Activated CD4-positive, alpha-beta T cell treated with anti-CD3 and anti-CD28 coated beads, Interleukin-2, amount 50 U/mL, for 48 hours (primary cell): ENCODE data around the gene CNTD1.

ENCODE experiments used
- DNase-seq, 2 experiments: peaks; one replicate each; pipeline ENCODE4 v3.0.0-alpha.2; 2020

Gene CNTD1

DNA sequence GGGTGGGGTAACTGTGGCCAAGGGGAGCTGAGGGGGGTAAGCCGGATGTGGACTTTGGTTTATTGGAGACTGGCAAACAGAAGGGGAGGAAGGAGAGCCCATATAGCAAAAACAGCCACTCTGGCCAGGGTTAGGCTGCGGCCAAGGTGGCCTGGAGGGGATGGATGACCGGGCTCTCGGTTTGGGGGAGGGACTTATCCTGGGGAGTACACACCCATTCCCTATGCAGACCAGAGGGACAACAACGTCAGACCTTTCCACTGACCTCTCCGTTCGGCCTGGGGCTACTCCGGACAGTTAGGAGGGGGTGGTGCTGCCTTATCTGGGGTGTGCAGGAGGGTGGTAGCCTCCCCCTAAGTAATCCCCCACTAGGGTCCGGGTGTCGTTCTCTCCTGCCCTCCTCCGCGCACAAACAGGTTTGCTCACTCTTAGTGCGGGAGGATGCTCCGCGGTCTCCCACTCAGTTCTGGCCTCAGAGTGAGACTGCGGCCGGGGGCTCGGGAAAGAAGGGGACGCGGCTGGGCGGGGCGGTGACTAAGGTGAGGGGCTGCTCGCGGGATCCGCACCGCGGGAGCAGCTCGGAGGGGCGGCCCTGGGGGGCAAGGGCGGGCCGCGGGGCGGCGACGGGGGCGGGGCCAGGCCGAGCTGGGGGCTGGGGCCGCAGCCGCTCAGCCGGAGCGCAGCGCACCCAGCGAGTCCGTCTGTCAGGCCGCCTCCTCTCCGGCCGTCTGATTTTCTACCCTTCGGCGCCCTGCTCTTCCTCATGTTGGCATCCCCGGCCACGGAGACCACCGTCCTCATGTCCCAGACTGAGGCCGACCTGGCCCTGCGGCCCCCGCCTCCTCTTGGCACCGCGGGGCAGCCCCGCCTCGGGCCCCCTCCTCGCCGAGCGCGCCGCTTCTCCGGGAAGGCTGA is 18.5 kb upstream of the CNTD1 start, which contains the start of gene WNK4:
Gene WNK4, plus strand, starts transcription at position 675 of the 915 bp plus-strand sequence. Its CDS starts 89 bp downstream, at position 764.
- DNase-seq, result no peak

DNA sequence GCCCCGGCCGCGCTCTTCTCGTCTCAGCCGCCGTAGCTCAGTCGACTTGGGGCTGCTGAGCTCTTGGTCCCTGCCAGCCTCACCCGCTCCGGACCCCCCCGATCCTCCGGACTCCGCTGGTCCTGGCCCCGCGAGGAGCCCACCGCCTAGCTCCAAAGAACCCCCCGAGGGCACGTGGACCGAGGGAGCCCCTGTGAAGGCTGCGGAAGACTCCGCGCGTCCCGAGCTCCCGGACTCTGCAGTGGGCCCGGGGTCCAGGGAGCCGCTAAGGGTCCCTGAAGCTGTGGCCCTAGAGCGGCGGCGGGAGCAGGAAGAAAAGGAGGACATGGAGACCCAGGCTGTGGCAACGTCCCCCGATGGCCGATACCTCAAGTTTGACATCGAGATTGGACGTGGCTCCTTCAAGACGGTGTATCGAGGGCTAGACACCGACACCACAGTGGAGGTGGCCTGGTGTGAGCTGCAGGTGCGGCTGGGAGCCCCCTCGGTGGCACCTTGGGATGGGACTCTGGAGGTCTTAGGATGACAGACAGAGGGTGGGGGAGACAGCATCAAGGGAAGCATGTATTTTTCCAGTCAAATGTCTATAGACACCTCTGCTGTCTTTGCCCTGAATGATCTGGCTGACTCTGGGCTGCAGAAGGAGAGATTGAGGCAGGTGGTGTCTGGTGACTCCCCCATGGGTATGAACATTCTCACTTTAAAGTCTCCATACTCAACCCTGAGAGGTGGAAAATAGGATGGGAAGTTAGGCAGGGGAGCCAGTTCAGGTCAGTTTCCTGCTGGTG is 17.6 kb upstream of the CNTD1 start:
- DNase-seq, result no peak

DNA sequence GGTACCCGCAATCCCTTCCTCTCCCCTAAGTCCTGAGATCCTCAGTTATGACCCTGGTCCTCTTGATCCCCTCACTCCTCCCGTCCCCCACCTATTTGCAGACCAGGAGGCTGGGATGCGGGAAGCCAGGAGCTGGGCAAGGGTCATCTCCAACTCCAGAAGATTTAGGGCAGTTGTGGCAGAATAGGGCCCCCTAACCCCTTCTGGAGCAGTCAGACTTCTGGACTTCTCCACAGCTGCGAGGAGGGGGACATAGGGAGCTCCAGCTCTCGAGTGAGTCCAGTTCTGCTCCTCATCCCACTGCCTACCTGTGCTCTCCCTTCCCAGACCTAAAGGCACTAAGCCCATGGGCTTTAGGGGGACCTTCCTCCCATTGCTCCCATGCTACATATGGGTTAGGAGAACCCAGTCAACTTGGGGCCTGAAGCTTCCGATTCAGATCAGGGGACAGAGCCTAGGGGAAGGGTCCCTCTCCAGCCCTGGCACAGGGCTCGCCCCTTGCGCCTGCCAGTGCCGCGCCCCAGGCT is 17.0 kb upstream of the CNTD1 start:
- DNase-seq, result no peak

DNA sequence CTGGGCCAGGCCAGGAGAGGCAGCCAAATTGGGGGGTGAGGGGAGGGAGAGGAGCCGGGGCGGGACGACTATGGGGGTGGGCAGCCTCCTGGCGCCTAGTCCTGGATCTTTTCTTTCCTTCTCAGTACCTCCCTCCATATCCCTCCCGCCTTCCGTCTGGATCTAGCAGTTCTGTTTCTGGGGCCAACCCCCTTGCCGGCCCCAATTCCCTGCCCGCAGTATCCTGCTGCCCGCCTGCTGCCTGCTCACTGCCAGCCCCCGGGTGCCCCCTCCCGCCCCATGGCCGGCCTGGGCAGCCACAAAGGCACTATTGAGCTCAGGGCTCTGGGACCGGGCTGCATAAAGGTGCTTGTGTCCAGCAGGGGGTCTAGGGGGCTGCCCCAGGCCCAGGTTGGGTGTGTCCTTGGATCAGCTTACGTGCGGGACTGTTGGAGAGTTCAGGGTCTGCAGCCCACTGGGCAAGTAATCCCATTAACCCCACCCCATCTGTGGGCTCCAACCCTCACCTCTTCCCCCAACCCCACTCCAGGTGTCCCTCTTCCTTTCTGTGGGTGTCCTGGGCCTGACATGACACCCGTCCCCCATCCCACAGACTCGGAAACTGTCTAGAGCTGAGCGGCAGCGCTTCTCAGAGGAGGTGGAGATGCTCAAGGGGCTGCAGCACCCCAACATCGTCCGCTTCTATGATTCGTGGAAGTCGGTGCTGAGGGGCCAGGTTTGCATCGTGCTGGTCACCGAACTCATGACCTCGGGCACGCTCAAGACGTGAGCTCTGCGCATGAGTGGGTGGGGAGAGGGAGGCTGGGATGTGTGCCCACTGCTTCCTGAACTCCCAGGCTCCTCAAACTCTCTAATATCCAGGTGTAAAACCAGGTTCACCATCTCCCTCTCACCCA is 16.2 kb upstream of the CNTD1 start:
- DNase-seq, result no peak

DNA sequence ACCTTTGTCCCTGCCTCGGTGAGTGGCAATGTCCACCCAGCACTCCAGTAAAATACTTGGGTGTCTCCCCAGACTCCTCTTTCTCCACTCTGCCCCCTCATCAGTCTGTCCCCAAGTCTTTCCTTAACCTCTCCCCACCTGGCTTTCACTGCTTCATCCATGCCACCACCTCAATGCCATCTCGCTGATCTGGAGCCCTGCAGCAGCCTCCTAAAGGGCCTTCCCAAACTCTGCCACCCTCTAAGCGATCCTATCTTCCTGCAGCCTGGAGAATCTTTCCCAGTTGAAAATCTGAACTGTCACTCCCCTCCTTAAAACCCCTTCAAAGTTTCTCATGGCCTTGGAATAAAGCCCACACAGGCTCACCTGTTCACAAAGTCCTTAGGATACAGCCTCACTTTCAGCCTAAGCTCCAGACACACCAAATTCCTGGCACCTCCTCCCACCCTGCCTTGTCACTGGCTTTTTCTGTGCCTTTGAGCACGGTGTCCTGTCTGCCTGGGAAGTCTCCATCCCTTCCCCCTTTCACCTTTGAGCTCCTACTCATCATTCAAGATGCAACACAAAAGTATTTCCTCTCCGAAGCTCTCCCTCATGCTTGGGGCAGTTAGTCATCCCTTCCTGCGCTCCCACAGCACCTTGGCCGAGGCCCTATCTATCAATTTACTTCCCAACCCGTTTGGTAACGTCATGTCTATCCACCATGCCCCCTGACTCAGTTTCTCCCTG is 15.4 kb upstream of the CNTD1 start:
- DNase-seq, result no peak

DNA sequence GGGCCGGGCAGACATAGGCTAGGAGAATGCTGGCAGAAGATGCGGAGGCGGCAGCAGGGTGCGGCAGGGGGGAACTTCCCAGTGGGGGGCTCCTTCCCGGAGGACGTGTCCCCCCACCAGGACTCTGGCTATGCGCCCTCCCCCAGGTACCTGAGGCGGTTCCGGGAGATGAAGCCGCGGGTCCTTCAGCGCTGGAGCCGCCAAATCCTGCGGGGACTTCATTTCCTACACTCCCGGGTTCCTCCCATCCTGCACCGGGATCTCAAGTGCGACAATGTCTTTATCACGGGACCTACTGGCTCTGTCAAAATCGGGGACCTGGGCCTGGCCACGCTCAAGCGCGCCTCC is 14.9 kb upstream of the CNTD1 start:
- no peak for DNase-seq

DNA sequence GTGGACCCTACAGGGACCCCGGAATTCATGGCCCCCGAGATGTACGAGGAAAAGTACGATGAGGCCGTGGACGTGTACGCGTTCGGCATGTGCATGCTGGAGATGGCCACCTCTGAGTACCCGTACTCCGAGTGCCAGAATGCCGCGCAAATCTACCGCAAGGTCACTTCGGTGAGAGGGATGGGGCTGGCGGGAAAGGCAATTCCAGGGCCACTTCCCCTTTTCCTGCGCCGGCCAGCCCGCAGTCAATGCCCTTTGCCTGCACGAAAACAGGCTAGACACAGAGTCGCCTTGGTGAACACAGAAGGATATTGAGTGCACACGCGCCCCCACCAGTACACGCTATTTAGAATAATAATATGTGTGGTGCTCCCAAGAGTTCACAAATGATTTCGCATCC is 14.3 kb upstream of the CNTD1 start:
- no peak for DNase-seq

DNA sequence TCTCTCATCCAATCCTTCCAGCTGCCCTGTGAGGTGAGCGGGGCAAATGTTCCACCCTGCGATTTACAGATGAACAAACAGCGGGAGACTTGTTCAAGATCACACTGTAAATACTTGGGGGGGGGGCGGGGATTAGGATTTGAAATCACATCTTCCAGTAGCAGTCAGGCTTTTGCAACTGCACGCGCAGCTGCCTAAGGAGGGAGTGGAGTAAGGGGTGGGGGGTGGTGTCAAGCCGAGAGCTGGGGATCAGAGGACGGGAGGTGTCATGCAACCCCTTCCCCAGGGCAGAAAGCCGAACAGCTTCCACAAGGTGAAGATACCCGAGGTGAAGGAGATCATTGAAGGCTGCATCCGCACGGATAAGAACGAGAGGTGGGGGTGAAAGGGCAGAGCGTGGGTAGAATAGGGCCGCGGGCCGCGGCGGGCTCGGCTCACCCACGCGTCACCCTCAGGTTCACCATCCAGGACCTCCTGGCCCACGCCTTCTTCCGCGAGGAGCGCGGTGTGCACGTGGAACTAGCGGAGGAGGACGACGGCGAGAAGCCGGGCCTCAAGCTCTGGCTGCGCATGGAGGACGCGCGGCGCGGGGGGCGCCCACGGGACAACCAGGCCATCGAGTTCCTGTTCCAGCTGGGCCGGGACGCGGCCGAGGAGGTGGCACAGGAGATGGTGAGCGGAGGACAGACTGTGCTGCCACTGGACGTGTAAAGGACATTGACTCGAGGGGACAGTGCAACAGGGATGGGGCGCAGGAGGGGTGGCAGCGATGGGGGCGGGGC is 13.7 kb upstream of the CNTD1 start:
- DNase-seq, result no peak

DNA sequence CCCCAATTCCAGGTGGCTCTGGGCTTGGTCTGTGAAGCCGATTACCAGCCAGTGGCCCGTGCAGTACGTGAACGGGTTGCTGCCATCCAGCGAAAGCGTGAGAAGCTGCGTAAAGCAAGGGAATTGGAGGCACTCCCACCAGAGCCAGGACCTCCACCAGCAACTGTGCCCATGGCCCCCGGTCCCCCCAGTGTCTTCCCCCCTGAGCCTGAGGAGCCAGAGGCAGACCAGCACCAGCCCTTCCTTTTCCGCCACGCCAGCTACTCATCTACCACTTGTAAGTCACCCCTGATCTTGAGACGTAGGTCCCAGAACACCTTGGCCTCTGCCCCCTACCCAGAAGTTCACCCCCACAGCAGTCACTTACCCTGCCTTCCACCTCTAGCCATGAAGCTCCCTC is 11.4 kb upstream of the CNTD1 start:
- no peak for DNase-seq

DNA sequence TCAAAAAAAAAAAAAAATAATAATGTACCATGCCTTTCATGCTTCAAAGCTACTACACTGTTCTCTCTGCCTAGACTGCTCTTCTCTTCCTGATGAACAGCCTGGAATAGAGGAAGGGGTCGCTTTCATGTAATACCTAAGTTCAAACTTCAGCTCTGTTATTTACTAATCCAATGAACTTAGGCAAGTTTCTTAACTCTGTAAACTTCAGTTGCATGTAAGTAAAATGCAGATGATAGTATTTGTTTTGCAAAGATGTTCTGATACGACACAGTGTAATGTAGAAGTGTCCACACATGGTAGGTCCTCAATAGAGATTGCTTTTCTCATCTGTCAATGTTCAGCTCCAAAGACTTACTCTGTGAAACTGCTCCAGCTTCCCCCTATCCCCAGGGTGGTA is 6.7 kb upstream of the CNTD1 start:
- no peak for DNase-seq

DNA sequence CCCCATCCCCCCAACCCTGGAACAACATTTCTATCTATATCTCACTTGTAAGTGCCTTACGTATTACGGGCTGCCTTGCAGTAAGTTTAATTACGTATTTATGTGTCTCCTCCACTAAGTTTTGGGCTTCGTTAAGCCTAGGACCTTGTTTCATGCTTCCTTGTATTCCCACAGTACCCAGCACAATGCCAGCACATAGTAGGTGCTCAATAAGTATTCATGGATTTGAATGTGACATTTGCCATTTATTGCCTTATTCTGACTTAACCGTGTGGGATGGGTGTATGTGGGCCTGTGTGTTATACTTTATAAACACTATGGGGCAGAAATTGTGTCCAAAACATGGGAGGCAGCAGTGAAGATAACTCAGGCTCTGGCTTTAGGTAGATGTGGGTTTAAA is 6.1 kb upstream of the CNTD1 start:
- no peak for DNase-seq

DNA sequence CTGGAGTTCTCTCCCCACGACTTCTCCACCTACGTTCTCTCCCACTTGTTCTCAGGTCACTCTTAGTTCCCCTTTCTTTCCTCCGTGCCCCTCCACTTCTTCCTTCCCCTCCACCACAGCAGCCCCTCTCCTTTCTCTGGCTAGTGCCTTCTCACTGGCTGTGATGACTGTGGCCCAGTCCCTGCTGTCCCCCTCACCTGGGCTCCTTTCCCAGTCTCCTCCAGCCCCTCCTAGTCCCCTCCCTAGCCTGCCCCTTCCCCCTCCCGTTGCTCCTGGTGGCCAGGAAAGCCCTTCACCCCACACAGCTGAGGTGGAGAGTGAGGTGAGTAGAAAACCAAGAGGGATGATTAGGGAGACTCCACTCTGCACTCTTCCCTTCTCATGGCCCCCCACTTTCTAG is 3.6 kb upstream of the CNTD1 start:
- DNase-seq, result no peak

DNA sequence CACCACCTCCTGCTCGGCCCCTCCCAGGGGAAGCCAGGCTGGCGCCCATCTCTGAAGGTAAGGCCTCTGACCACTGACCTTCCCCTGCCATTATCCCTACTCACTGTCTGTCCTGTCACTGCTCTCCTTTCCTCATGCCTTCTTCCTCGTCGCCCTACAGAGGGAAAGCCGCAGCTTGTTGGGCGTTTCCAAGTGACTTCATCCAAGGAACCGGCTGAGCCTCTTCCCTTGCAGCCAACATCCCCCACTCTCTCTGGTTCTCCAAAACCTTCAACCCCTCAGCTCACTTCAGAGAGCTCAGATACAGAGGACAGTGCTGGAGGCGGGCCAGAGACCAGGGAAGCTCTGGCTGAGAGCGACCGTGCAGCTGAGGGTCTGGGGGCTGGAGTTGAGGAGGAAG is 3.2 kb upstream of the CNTD1 start:
- DNase-seq, result no peak

DNA sequence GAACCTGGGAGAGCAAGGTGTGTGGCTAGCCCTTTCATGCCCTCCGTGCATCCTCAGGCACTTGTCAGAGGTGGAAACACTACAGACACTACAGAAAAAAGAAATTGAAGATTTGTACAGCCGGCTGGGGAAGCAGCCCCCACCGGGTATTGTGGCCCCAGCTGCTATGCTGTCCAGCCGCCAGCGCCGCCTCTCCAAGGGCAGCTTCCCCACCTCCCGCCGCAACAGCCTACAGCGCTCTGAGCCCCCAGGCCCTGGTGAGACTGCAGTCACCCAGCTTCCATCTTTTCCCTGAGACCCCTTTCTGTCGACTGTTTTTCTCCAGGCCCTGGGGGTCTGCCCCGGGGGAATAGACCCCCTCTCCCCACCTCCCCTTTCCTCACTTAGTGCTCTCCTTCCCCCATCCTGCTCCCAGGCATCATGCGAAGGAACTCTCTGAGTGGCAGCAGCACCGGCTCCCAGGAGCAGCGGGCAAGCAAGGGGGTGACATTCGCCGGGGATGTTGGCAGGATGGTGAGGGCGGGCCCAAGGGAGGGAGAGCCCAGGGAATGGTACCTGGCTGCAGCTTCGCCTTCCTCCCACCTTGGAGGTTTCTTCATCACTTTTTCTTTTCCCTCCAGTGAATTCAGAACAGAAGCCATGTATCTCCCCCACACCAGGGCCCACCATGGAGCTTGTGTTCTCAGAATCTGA is 2.4 kb upstream of the CNTD1 start:
- DNase-seq, result no peak

DNA sequence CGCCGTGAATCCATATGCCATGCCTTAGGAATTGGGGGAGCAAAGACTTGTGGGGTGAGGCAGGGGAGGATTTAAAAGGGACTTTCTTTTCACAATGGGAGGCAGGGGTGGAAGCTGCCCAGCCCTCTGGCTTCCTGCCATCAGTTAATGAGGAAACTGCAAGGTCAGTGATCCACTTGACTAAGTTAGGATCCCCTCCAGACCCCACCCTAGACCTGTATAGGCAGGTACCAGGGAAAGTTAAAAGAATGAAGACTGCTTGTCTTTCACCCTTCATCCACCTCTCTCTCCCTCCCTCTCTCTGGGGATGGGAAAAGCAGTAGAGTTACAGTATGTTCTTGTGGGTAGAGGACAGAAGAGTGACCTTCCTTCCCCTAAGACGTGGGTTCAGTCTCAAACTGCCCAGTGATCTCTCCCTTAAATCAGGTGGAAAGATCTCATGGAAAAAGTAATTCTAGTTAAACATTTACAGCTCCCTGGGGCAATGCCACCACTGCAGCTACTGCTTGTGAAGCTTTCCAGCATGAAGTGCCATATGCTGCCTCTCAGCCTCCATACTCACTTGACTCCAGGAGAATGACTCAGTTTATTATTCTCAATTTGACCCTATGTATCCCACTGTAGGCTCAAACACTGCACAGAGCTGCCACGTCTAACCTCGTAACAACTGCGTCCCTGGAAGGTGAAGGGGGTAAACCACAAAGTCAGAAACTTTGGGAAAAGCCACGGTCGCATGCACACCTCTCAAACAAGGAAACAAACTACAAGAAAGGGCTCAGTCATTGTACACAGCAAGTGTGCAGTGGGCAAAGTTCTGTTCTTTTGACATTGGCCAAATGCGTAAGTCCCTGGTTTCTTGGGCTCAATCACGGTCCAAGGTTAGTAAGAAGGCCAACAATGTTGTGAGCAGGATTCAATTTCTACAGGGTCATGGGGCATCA is 1.3 kb upstream of the CNTD1 start:
- no peak for DNase-seq

DNA sequence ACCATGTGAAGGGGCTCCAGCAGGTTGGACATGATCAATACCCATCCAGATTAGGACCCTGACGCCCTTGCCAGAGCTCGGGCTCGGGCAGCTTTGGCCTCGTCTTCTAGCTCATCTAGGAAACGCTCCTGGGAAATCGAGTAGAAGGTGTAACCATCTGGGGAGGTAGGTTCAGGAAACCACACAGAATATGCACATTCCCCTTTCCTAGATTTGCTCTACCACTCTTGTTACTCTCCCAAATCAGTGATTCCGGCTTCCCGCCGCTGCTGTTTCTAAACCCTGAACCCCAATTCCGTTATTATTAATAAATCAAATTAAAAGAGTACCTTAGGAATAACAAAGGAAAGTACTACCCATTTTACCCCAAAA is 664 bp upstream of the CNTD1 start:
- no peak for DNase-seq

DNA sequence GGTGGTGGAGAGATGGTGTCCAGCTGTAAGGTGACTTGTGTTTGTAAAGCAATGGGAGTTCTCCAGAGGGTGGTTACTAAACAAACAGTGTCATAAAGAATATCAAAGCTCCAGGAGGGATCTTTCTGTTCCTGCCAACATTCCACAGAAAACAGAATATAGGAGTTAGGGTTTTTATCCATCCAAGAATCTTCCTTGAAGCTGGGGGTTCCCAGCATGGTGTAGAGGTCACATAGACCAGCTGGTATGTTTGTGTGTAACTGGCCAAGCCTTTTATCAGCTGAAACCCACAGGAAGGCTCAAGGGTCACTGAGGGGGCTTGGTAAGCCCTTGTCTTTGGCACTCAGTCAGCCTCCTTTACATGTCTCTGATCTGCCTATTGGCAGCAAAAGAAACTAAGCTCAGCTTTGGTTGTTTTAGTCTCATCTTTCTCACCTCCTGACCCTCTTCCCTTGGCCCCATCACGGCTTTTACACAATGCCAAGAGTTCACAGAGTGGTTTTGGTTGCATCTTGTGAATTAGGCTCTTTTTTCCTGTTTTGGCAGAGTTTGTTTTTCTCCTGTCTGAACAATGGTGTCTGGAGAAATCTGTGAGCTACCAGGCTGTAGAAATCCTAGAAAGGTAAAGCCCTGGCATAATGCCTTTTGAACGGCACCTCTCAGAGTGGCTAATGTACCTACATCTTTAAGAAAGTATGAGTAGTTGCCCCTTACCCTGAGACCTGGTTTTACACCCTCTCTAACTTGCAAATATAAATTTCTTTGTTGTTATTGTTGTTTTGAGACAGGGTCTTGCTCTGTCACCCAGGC is 4.6 kb downstream of the CNTD1 start:
- no peak for DNase-seq

DNA sequence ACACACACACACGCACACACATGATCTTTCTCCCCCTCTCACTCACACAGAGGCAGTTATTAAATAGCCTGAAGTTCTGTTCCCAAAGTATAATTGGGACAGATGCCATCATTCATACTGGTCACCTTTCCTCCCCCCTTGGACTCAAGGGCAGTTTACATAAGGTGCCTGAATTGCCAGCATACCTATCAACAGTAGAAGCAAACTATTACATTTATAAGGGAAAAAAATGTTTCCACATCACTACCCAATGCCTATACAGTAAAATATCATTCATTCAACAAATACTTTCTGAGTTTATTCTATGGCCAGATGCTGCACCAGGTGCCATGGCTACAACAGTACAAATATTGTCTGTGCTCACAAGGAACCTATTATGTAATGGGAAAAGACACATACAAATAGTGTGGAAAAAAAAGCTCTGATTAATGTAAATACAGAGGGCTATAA is 6.3 kb downstream of the CNTD1 start:
- no peak for DNase-seq

DNA sequence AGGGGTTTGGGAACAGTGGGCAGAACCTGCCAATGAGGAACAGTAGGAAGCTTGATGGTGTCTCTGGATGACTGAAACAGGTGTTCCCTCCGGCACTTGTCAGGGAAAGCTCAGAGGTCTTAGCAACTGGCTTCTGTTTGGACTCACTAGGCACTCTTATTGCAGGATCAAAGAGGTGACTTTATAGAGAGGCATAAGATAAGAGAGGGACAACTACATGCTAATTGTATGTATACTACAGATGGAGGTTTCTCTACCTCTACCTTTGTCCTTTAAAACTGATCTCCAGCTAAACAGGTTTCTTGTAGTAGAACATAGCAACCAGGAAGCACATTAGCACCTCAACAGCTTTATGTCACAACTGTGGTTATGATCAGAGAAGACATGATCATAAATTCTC is 7.6 kb downstream of the CNTD1 start:
- no peak for DNase-seq
